Astrocyte of the spinal cord (primary cell): ENCODE data around the gene QKI.

Experiments used
- DNase-seq: peaks from one replicate; pipeline ENCODE4 v3.0.0; 2011; ENCODE audit warnings: low read depth, low spot score
- H3K4me3 ChIP-seq: 2 replicates; pipeline ENCODE4 v1.5.1; 2011; ENCODE audit warnings: low read depth, mild to moderate bottlenecking, low read length, moderate library complexity
- in situ Hi-C: cut with HindIII; loops from 2 replicates; pipeline ENCODE4 v1.10.0; 2017; ENCODE audit warnings: low sequenced_read_pairs
- TF ChIP-seq, protein P1 (sequence below): IDR thresholded peaks from 2 replicates; pipeline ENCODE4 v1.5.1; 2012; ENCODE audit warnings: low read depth, mild to moderate bottlenecking, low read length, inconsistent platforms

Gene QKI

DNA sequence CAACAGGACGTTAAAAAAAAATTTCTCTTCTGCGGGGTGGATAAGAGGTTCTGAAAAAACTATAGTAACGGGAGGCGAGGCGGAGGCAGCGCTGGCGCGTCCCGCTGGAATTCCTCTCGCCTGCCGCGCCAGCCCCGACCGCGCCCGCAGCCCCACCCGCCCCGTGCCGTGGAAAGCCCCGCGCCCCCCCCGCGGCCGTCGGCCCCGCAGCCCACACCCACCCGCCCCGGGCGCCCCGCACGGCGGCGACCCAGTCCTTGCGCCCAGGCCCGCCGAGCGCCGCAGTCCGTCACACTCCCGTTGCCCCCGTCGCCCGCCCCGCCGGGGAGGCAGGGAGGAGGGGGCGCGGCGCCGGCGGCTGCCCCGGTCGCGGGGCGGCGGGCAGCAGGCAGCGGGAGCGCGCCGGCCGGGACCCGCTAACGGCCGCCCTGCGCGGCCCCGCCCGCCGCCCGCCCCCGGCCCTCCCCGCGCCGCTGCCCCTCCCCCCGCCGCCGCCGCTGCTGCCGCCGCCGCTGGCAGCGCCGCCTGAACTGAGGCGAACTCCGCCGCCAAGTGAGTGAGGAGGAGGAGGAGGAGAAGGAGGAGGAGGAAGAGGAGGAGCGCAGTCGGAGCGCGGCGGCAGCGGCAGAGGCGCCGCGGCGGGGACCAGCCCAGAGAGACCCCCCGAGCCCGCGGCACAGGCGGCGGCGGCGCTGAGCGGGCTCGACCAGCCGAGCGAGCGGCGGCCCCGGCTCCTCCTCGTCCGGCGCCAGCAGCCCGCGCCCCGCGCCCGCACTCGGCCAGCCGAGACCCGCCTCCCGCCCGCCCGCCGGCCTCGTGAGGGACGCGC lies at the start of gene QKI:
QKI (plus strand) TSS at position 602 of the 829 bp plus-strand sequence. CDS start 476 bp downstream, outside the sequence.
- peak within 1 kb of the TSS; percentile 94 for H3K4me3 ChIP-seq
- in situ Hi-C loops = no loop called here
- TF ChIP-seq, protein P1, sequence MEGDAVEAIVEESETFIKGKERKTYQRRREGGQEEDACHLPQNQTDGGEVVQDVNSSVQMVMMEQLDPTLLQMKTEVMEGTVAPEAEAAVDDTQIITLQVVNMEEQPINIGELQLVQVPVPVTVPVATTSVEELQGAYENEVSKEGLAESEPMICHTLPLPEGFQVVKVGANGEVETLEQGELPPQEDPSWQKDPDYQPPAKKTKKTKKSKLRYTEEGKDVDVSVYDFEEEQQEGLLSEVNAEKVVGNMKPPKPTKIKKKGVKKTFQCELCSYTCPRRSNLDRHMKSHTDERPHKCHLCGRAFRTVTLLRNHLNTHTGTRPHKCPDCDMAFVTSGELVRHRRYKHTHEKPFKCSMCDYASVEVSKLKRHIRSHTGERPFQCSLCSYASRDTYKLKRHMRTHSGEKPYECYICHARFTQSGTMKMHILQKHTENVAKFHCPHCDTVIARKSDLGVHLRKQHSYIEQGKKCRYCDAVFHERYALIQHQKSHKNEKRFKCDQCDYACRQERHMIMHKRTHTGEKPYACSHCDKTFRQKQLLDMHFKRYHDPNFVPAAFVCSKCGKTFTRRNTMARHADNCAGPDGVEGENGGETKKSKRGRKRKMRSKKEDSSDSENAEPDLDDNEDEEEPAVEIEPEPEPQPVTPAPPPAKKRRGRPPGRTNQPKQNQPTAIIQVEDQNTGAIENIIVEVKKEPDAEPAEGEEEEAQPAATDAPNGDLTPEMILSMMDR = no peak
- DNase-seq = peak; percentile 77

DNA sequence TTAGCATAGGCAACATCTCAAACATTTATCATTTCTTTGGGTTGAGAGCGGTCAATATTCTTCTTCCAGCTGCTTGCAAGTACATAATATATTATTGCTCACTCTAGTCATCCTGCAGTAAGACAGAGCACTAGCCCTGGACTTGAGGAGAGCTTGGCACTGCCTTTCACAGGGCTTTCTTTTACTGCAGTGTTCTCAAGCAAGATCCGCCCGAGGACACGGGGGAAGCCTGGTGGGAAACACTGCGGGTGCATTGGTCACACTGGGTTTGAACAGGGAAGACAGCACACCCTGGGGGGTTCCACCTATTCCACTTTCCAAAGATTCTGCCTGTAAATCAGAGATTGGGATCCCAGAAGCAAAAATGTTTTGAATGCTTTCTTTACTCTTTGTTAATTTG lies 48.2 kb upstream of the QKI start:
- H3K4me3 ChIP-seq = no peak overlapping the region

DNA sequence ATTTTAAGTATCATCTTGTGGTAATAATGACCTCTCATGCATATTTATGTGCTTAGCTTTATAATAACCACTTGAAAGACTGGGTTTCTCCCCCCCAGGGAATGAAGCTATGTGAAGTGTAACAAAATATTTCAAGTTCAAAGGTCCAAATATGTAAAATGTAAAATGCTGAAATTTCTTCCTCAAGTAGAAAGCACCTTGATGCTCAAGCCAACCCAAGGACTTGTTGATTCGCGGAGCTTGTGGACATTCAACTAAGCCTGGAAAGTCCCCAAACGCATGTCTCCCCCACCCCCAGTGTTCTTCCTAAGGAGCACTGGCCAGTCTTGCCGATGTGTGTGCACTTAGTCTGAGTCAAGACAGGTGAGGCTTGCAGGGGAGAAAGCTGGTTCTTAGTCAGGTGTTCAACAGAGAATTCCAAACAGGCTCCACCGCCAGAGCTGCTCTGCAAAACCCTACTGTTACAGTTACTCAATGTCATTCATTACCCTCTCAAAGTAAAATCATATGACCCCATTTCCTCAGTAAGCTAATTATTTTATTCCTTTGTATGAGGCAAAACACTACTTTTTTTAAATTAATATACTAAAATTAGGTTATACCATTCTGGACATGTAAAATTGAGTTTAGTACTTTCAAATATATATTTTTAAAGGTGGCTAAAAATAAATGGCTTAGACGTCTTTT lies 46.9 kb upstream of the QKI start:
- TF ChIP-seq, protein P1 = no peak
- H3K4me3 ChIP-seq = no peak overlapping the region
- in situ Hi-C loops = no loop called here
- peak; percentile 41 for DNase-seq

More for the DNA sequence above, 48.2 kb upstream of the QKI start:
- DNase-seq = no peak
- in situ Hi-C loops = no loop called here
- TF ChIP-seq, protein P1 = no peak

DNA sequence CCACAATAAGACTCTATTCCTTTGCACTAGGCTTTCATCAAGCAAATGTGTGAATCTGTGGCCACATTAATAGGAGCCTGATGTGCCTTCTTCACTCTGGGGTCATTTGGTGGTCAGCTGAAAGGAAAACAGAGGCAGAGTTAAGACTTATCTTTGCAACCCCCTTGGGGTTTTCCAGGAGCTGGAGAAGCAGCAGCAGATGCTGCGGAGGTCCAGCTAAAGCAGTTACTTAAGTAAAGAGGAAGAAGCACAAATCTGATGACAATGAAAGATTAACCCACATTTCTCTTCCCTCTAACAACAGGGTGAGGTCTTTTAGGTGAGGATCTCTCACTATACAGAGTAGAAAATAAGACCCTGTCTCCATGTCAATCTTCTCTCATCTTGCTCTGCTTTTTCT lies 45.4 kb upstream of the QKI start:
- TF ChIP-seq, protein P1 = no peak
- DNase-seq = no peak
- in situ Hi-C loops = no loop called here
- no peak overlapping the region for H3K4me3 ChIP-seq

DNA sequence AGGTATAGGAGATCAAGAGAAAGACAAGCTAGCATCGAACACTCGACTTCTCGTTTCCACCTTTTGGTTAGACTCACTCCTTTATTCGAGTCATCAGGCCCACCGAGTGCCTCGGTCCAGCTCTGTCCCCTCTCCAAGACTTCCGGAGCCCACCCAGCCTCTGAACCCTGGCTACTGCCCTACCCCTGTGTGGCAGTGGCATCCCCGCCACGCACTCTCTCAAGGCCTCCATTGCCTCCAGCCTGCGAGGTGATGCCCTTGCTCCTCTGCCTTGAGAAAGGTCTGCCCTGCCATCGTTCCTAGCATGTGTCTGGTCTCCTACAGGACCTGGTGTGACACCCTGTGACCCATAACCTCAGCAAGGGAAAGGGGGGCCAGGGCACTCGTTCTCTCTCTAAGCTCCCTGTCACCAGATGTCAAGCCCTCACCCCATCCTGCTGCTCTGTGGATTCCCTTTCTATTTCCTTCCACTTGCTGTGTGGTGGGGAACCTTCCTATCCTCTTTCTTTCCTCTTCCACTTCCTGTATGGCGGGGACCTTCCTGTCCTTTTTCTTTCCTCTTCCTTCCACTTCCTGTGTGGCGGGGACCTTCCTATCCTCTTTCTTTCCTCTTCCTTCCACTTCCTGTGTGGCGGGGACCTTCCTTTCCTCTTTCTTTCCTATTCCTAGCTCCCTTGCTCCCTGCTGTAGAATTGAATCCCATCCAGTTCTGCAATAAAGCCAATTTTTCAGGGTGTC lies 44.7 kb upstream of the QKI start:
- DNase-seq = no peak
- TF ChIP-seq, protein P1 = no peak
- in situ Hi-C loops = no loop called here
- H3K4me3 ChIP-seq = no peak overlapping the region

DNA sequence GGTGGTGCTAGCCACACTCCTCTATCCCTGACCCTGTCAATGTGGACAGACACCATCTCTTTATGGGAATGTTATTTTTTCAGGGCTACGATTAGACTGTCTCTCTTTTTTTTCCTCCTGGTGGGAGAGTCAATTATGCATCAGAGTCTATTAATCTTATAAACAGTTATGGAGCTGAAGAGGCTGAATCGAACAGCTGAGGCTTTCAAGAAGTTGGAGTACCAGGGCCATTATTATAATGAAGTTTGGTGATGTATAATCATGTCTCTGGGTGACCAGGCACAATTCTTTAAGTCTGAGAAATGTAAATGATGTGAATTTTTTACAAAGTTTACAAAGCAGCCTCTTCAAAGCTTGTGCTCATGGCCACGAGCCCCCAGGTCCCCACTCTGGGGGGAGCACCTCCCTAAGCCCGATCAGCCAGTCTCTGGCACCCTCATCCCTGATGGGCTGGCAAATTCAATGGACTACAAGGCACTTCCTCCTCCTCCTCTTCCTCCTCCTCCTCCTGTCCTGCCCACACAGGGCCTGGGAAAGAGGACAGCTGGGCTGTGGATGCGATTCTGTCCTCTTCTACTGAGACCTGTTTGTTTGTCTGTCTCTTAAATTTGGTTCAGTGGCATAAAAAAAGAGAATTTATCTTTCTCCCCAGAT lies 43.9 kb upstream of the QKI start:
- no peak for DNase-seq
- H3K4me3 ChIP-seq = no peak overlapping the region
- in situ Hi-C loops = no loop called here
- TF ChIP-seq, protein P1 = no peak
